ENCODE measurements around the gene MRPS30. TPM values are rescaled to one million over a fixed set of nuclear protein-coding genes. Genes with fewer than 3 reads are reported as not detected.

The MRPS30 gene
- total and polyA plus RNA-seq, 2 of the 4 experiments (the other 2 are of a cell fraction): 18.3 to 51.4 TPM

DNA sequence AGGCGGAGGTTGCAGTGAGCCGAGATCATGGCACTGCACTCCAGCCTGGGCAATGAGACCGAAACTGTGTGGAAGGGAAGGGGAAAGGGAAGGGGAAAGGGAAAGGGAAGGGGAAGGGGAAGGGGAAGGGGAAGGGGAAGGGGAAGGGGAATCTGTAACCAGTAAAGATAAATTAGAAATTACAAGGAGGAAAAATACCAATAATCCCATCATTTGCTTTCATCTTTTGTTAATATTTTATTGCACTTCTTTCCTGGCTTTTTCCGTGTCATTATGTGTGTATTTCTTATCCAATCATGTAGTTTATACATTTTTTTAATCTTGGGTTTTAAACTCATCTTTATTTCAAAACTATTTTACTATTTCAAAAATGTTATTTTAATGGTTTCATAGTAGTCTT is 29.6 kb upstream of the MRPS30 start:
- Histone ChIP-seq H4K20me1 (ENCODE audit: insufficient read depth, low read length) (no peaks in the 10 kb centered on the region), H2BK5ac (ENCODE audit: low read depth, low read length, poor library complexity, severe bottlenecking) (no peak overlapping the region), H3K36me3 (ENCODE audit: control insufficient read depth, insufficient read depth, low read length) (no peaks in the 10 kb centered on the region), H2AK5ac (ENCODE audit: low read depth, low read length) (no peak overlapping the region), H3K56ac (ENCODE audit: extremely low read depth, insufficient read depth, low read length) (no peak overlapping the region), H2BK120ac (ENCODE audit: low read depth, low read length) (no peak overlapping the region), H3K27ac (ENCODE audit: insufficient read depth, low read length) (no peak overlapping the region), H3K9ac (ENCODE audit: low read depth, low read length) (no peak overlapping the region), H3K4me1 (ENCODE audit: control insufficient read depth, insufficient read depth, low read length) (no peaks in the 10 kb centered on the region), H3K9me1 (ENCODE audit: insufficient read depth, low read length) (no peaks in the 10 kb centered on the region), H2BK15ac (ENCODE audit: low read depth, low read length) (no peak overlapping the region), H4K91ac (ENCODE audit: insufficient read depth, low read depth, low read length) (no peak overlapping the region), H4K8ac (ENCODE audit: low read depth in 2 of 2, low read length in 2 of 2) (no peak overlapping the region), H3K27me3 (ENCODE audit: control insufficient read depth, insufficient read depth, low read length) (no peaks in the 10 kb centered on the region), H4K5ac (ENCODE audit: low read depth, low read length) (no peak overlapping the region), H2AFZ (replicated peaks; ENCODE audit: low read length, poor library complexity) (no peak overlapping the region), H2BK20ac (ENCODE audit: low read depth, low read length) (no peak overlapping the region), H3K18ac (ENCODE audit: low read depth, low read length) (no peak overlapping the region), H3K4ac (ENCODE audit: low read depth, low read length) (no peak overlapping the region), H3K4me2 (ENCODE audit: low read depth, low read length) (no peak overlapping the region), H3K14ac (replicated peaks; ENCODE audit: low read depth, low read length) (no peak overlapping the region), H3K79me1 (ENCODE audit: low read depth in 1 of 2, low read length in 2 of 2) (no peaks in the 10 kb centered on the region), H3K23ac (ENCODE audit: low read depth, low read length) (no peak overlapping the region), H2AK9ac (replicated peaks; ENCODE audit: low read depth, low read length, poor library complexity) (no peak overlapping the region), H3K4me3 (ENCODE audit: insufficient read depth, low read depth, low read length) (no peak overlapping the region), H3K9me3 (ENCODE audit: control insufficient read depth, insufficient read depth, low read length) (no peaks in the 10 kb centered on the region)
- DNase-seq (no peak), ATAC-seq (ENCODE audit: low read depth) (no peak)
- no peak for TF ChIP-seq FOS (IDR thresholded peaks at IDR 0.05; ENCODE audit: low read depth, low read length)
- TF ChIP-seq, protein P1, sequence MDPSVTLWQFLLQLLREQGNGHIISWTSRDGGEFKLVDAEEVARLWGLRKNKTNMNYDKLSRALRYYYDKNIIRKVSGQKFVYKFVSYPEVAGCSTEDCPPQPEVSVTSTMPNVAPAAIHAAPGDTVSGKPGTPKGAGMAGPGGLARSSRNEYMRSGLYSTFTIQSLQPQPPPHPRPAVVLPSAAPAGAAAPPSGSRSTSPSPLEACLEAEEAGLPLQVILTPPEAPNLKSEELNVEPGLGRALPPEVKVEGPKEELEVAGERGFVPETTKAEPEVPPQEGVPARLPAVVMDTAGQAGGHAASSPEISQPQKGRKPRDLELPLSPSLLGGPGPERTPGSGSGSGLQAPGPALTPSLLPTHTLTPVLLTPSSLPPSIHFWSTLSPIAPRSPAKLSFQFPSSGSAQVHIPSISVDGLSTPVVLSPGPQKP (IDR thresholded peaks at IDR 0.05; ENCODE audit: borderline replicate concordance, low read depth, low read length): no peak
- no peak for TF ChIP-seq RCOR1 (IDR thresholded peaks at IDR 0.05; ENCODE audit: insufficient replicate concordance, low read length)
- TF ChIP-seq NFE2L2 (IDR thresholded peaks at IDR 0.05; ENCODE audit: low read depth, low read length): no peak
- TF ChIP-seq RFX5 (IDR thresholded peaks at IDR 0.05; ENCODE audit: low read depth, low read length): no peak
- no peak for TF ChIP-seq BHLHE40 (IDR thresholded peaks at IDR 0.05; ENCODE audit: low read depth, low read length)
- no peak for TF ChIP-seq MAFK (IDR thresholded peaks at IDR 0.05; ENCODE audit: low read depth, low read length)
- TF ChIP-seq SMC3 (IDR thresholded peaks at IDR 0.05; ENCODE audit: low read depth, low read length): no peak
- no peak for TF ChIP-seq USF2 (IDR thresholded peaks at IDR 0.05; ENCODE audit: low read depth, low read length)
- no peak for TF ChIP-seq CEBPB (IDR thresholded peaks at IDR 0.05; ENCODE audit: low read depth, low read length)
- no peak for TF ChIP-seq MAZ (IDR thresholded peaks at IDR 0.05; ENCODE audit: borderline replicate concordance, low read depth, low read length)
- no peak for TF ChIP-seq RAD21 (IDR thresholded peaks at IDR 0.05; ENCODE audit: low read length)
- dilution Hi-C loops (cut with HindIII; ENCODE audit: low sequenced_read_pairs, unreplicated experiment): no loop called here
- POLR2A ChIA-PET (ENCODE audit: unreplicated experiment): no interaction called here
- intact Hi-C loops (cut with micrococcal nuclease): loop anchor here (10.0 kb wide), 2 partner anchors 444 to 1224 kb away; partner anchors contain the start of gene PAIP1
- BruUV-seq (replicated peaks): no TSS peak
- no CpG with 5 or more reads among the region's 4 CpGs for WGBS, 2 experiments (ENCODE audit: extremely low coverage in 2 of 2, insufficient read length in 1 of 2)
- CTCF ChIA-PET: no interaction called here
- in situ Hi-C loops (cut with MboI; ENCODE audit: low sequenced_read_pairs): loop anchor here (10.0 to 25.0 kb wide), 2 partner anchors 1042 to 1144 kb away; no protein-coding TSS in a partner anchor

Measured in IMR-90 (cell line).